Measurements from ENCODE around the gene TLR4.

TLR4 gene

GRCh38 chr9:117723986-117724625, 19.9 kb downstream of the TLR4 start:
- no peak overlapping the region for H3K4me3 ChIP-seq (ENCODE audit: low read depth, low read length)
- no peak for TF ChIP-seq CTCF (IDR thresholded peaks at IDR 0.05; ENCODE audit: low read depth, low read length, missing control alignments)
- in situ Hi-C loops (cut with HindIII; ENCODE audit: low sequenced_read_pairs), result no loop called here
- DNase-seq (ENCODE audit: low read depth), result no peak

- no peak overlapping the region for H3K4me3 ChIP-seq (ENCODE audit: low read depth, low read length)
- no peak for TF ChIP-seq CTCF (IDR thresholded peaks at IDR 0.05; ENCODE audit: low read depth, low read length, missing control alignments)
- in situ Hi-C loops (cut with HindIII; ENCODE audit: low sequenced_read_pairs), result no loop called here
- no peak for DNase-seq (ENCODE audit: low read depth)
Measured at GRCh38 chr9:117725426-117725887, 21.3 kb downstream of the TLR4 start.

DNA sequence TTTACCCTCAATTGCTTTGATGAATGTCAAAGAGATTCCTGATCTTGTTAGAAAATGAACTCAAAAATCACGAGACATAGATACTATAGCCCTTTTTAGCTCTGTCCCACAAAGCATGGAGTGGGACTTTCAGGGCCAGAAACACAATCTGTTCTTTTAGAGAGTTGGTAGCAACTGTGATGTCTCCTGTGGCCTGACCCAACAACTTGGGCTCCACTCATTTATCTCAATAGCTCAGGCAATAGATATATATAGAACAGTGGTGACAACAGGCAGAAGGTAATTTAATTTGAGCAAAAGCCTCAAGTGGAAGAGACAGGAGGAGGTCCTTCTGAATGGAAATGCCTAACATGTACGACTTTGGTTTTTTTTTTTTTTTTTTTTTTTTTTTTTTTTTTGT, 25.2 kb downstream of the TLR4 start:
- TF ChIP-seq CTCF (IDR thresholded peaks at IDR 0.05; ENCODE audit: low read depth, low read length, missing control alignments), result no peak
- no peak for DNase-seq (ENCODE audit: low read depth)
- in situ Hi-C loops (cut with HindIII; ENCODE audit: low sequenced_read_pairs), result no loop called here
- H3K4me3 ChIP-seq (ENCODE audit: low read depth, low read length), result no peak overlapping the region

- in situ Hi-C loops (cut with HindIII; ENCODE audit: low sequenced_read_pairs), result no loop called here
- no peak for DNase-seq (ENCODE audit: low read depth)
- no peak overlapping the region for H3K4me3 ChIP-seq (ENCODE audit: low read depth, low read length)
- no peak for TF ChIP-seq CTCF (IDR thresholded peaks at IDR 0.05; ENCODE audit: low read depth, low read length, missing control alignments)
Measured at GRCh38 chr9:117732494-117732893, 28.3 kb downstream of the TLR4 start.

GRCh38 chr9:117733465-117733864, 29.3 kb downstream of the TLR4 start:
- no peak for DNase-seq (ENCODE audit: low read depth)
- TF ChIP-seq CTCF (IDR thresholded peaks at IDR 0.05; ENCODE audit: low read depth, low read length, missing control alignments), result no peak
- in situ Hi-C loops (cut with HindIII; ENCODE audit: low sequenced_read_pairs), result no loop called here
- H3K4me3 ChIP-seq (ENCODE audit: low read depth, low read length), result no peak overlapping the region

DNA sequence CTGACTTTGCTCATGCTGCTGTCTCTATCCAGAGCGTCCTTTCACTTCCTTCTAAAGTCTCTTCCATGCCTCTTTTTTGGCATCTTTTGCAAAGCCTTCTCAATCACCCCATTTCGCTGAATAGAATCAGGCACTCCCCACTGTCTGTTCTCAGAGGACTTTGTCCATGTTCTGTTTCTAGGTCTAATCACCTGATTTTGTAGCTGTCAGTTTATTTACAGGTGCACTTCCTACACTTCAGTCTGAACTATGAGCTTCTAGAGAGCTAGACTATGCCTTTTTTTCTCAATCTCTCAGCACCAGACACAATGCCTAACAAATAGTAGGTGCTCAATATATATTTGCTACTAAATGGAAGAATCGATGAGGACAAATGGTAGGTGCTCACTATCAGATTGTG, 29.9 kb downstream of the TLR4 start:
- no peak for DNase-seq (ENCODE audit: low read depth)
- TF ChIP-seq CTCF (IDR thresholded peaks at IDR 0.05; ENCODE audit: low read depth, low read length, missing control alignments), result no peak
- H3K4me3 ChIP-seq (ENCODE audit: low read depth, low read length), result no peak overlapping the region
- in situ Hi-C loops (cut with HindIII; ENCODE audit: low sequenced_read_pairs), result no loop called here

Data from astrocyte of the cerebellum (primary cell).